Measurements from ENCODE around the gene PRKCSH. TPM values are rescaled to one million over a fixed set of nuclear protein-coding genes. Genes with fewer than 3 reads are reported as not detected.

PRKCSH gene
- total RNA-seq, 1 experiment from 2014 or later, result 431 TPM

- Histone ChIP-seq H3K14ac (ENCODE audit: insufficient read depth, low read length) (no peak overlapping the region), H3K9me3 (ENCODE audit: control insufficient read depth, low read depth, low read length) (no peaks in the 10 kb centered on the region), H3K27ac (ENCODE audit: insufficient read length, low read depth, low read length) (no peak overlapping the region), H3K79me2 (ENCODE audit: insufficient read depth, low read length) (no peaks in the 10 kb centered on the region), H3K23me2 (ENCODE audit: insufficient read length, low read depth, low read length, poor library complexity, severe bottlenecking) (peaks cover 2% of the 10 kb centered on the region), H3K4me1 (ENCODE audit: insufficient read depth, low read length) (no peaks in the 10 kb centered on the region), H2BK12ac (ENCODE audit: insufficient read length, low read depth, low read length) (no peak overlapping the region), H2BK15ac (ENCODE audit: low read depth, low read length) (no peak overlapping the region), H3K79me1 (ENCODE audit: insufficient read depth, low read depth, low read length, poor library complexity, severe bottlenecking) (no peaks in the 10 kb centered on the region), H3K23ac (ENCODE audit: insufficient read length, low read depth, low read length) (no peak overlapping the region), H3K27me3 (ENCODE audit: insufficient read depth, low read length) (no peaks in the 10 kb centered on the region), H2BK5ac (ENCODE audit: insufficient read length, low read length) (no peak overlapping the region), H3K4ac (ENCODE audit: low read depth, low read length) (no peak overlapping the region), H3T11ph (ENCODE audit: low read length) (no peak overlapping the region), H3K4me2 (ENCODE audit: insufficient read depth, insufficient read length, low read length) (no peak overlapping the region), H3K9ac (ENCODE audit: extremely low read depth, insufficient read length, low read length) (no peak overlapping the region), H4K91ac (ENCODE audit: insufficient read length, low read depth, low read length) (no peak overlapping the region), H3K18ac (ENCODE audit: insufficient read length, low read depth, low read length) (no peak overlapping the region), H3K56ac (ENCODE audit: insufficient read length, low read depth, low read length) (no peak overlapping the region), H2AK5ac (ENCODE audit: insufficient read length, low read length) (no peak overlapping the region), H2BK20ac (ENCODE audit: low read depth, low read length, poor library complexity, severe bottlenecking) (no peak overlapping the region), H4K5ac (ENCODE audit: insufficient read length, low read depth, low read length) (no peak overlapping the region), H2AFZ (ENCODE audit: low read length) (no peak overlapping the region), H2BK120ac (ENCODE audit: low read depth, low read length, poor library complexity, severe bottlenecking) (no peak overlapping the region), H4K20me1 (ENCODE audit: control insufficient read depth, insufficient read depth, insufficient read length) (no peaks in the 10 kb centered on the region), H4K8ac (replicated peaks; ENCODE audit: insufficient read length, low read depth, low read length) (no peak overlapping the region)
- H3K9me3 Mint-ChIP-seq, result no peaks in the 10 kb centered on the region
- H3K36me3 Mint-ChIP-seq (ENCODE audit: insufficient read depth in 1 of 3, low read depth in 3 of 3), result peaks cover 9 to 60% (median 50%) of the 10 kb centered on the region in 3 experiments; a peak in 6 of 7 replicates
- no peaks in the 10 kb centered on the region for H3K27me3 Mint-ChIP-seq (ENCODE audit: low read depth)
- no peak overlapping the region for H3K27ac Mint-ChIP-seq
- DNase-seq, result no peak
- H3K4me3 Mint-ChIP-seq, result no peak overlapping the region
- no CpG with 5 or more reads among the region's 9 CpGs for WGBS (ENCODE audit: extremely low coverage, insufficient read length, low lambda C conversion rate)
- no peak for TF ChIP-seq CTCF (conservative IDR thresholded peaks at IDR 0.05)
- peaks cover 2 to 6% of the 10 kb centered on the region in 2 experiments; a peak in 1 of 4 replicates for H3K4me1 Mint-ChIP-seq
Measured at GRCh38 chr19:11401808-11402543, 33.5 kb upstream of the PRKCSH start.

Measured in H9 (cell line).